ENCODE measurements around the gene TM4SF5.

TM4SF5 gene, protein sequence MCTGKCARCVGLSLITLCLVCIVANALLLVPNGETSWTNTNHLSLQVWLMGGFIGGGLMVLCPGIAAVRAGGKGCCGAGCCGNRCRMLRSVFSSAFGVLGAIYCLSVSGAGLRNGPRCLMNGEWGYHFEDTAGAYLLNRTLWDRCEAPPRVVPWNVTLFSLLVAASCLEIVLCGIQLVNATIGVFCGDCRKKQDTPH

DNA sequence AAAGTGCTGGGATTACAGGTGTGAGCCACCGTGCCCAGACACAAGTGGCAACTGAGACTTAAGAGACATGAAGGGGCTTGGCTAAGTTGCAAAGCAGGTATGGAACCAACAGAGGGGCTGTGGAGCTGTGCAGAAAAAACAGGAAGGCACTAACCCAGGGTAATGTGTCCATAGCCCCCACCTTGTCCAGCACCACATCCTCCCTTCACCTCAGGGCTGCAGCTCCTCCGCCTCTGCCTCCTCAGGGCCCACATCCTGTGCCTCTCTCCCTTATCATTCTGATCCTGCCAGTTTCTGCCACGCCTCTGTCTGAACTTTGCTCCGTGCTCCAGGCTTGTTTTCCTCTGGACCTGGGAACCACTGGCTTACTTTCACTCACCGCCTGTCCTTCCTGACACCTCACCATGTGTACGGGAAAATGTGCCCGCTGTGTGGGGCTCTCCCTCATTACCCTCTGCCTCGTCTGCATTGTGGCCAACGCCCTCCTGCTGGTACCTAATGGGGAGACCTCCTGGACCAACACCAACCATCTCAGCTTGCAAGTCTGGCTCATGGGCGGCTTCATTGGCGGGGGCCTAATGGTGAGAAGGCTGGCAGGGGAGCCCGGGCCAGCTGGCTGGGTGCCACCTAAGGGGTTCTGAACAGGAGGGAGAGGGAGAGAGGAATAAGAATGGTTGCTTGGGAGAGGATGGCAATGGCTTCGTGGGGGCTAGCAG is at the start of gene TM4SF5:
TSS of gene TM4SF5 (plus strand) at position 368 of the 716 bp plus-strand sequence. CDS start at position 405, 37 bp downstream.
- H3K27ac ChIP-seq = no peak within 1 kb of the TSS
- TF ChIP-seq, protein P1, sequence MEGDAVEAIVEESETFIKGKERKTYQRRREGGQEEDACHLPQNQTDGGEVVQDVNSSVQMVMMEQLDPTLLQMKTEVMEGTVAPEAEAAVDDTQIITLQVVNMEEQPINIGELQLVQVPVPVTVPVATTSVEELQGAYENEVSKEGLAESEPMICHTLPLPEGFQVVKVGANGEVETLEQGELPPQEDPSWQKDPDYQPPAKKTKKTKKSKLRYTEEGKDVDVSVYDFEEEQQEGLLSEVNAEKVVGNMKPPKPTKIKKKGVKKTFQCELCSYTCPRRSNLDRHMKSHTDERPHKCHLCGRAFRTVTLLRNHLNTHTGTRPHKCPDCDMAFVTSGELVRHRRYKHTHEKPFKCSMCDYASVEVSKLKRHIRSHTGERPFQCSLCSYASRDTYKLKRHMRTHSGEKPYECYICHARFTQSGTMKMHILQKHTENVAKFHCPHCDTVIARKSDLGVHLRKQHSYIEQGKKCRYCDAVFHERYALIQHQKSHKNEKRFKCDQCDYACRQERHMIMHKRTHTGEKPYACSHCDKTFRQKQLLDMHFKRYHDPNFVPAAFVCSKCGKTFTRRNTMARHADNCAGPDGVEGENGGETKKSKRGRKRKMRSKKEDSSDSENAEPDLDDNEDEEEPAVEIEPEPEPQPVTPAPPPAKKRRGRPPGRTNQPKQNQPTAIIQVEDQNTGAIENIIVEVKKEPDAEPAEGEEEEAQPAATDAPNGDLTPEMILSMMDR (conservative IDR thresholded peaks at IDR 0.05) = no peak

DNA sequence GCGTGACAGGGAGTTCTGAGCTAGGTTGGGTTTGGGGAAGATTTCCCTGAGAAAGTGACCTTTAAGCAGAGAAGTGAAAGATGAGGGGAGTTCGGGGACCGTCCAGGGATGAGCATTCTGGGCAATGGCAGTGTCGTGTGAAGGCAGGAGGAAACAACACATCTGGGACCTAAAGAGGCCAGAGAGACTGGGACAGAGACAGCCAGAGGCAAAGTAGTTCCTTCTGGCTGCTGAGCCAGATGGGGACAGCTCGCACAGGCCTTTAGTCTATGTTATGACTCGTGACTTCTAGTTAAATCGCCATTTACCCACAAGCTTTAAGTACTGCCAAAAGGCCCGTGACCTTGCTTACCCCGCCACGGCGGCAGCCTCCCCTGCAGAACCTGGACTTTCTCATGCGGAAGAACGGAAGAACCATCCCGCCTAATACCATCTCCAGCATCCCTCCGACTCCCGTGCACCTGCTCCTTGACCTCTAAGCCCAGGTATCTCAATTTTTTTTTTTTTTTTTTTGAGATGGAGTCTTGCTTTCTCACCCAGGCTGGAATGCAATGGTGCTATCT is 48.9 kb upstream of the TM4SF5 start:
- TF ChIP-seq, protein P1 (conservative IDR thresholded peaks at IDR 0.05) = no peak
- no peak for TF ChIP-seq ZFX (IDR thresholded peaks at IDR 0.05)
- H3K27ac ChIP-seq = peak overlapping the region; percentile 83

DNA sequence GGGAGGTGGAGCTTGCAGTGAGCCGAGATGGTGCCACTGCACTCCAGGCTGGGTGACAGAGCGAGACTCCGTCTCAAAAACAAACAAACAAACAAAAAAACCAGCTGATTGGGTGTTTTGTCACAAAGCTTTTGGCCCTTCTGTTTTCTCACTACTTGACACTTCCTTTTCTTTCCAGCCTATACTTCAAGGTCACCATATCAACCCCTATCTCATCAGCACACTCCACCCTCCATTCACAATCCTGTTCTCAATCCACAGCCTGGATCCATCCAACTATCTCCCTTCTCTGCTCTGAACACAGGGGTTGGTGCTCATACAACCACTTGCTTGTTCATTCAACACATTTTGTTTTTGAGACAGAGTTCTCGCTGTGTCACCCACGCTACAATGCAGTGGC is 47.0 kb upstream of the TM4SF5 start:
- TF ChIP-seq ZFX (IDR thresholded peaks at IDR 0.05) = no peak
- TF ChIP-seq, protein P1 (conservative IDR thresholded peaks at IDR 0.05) = no peak
- no peak overlapping the region for H3K27ac ChIP-seq

DNA sequence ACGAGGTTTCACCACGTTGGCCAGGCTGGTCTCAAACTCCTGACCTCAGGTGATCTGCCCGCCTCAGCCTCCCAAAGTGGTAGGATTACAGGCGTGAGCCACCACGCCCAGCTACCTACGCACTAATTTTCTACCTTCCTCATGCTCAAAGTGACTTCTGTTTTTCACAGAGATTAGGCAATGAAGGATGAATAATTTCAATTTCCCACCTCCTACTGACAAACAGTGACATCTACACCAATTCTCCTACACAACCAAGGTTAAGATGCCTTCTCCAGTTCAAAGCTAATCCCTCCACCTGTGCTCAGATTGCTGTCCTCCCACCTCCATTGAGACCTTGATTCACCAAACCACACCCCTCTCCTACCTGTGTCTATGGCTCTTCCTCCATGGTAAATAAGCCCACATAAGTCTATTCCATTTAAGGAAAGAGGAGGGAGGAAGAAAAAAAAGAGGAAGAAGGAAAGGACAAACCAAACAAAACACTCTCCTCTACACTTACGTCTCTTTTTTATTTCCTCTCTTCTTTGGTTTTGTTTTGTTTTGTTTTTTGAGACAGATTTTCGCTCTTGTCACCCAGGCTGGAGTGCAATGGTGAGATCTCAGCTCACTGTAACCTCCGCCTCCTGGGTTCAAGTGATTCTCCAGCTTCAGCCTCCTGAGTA is 45.9 kb upstream of the TM4SF5 start:
- TF ChIP-seq ZFX (IDR thresholded peaks at IDR 0.05) = no peak
- TF ChIP-seq, protein P1 (conservative IDR thresholded peaks at IDR 0.05) = no peak
- no peak overlapping the region for H3K27ac ChIP-seq

DNA sequence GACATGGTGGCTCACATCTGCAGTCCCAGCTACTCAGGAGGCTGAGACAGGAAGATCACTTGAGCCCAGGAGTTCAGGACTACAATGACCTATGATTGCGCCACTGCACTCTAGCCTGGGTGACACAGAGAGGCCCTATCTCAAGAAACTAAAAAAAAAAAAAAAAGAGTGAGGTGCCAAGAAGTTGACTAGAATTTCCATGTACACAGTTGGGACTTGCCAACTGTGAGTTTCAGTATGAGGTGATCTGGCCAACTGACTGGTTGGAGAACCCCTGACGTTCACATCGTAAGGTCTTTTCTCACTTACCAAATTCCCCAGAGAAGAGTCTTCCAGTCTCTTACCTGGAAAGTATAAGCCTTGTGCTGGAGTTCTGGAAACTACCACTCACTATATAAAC is 43.6 kb upstream of the TM4SF5 start:
- H3K27ac ChIP-seq = no peak overlapping the region
- TF ChIP-seq, protein P1 (conservative IDR thresholded peaks at IDR 0.05) = no peak
- TF ChIP-seq ZFX (IDR thresholded peaks at IDR 0.05) = no peak

DNA sequence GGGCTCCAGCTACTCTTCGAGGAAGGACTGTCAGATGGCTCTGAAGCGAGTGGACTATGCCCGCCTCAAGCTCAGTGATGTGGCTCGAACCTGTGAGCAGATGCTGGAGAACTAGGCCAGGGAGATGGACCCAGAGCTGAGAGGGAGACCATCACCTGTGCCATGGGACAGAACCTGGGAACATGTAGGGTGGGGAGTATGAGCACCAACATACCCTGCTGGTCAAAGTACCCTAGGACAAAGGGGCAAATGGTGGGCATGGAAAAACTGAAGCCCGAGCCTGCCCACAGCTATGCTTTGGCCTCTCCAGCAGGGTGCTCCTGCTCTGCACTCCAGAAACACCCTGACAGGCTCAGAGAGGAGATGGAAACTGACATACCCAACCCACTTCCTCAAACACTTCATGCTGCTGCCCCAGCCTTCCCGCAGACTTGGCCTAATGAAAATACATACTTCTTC is 38.6 kb upstream of the TM4SF5 start:
- H3K27ac ChIP-seq = no peak overlapping the region
- no peak for TF ChIP-seq ZFX (IDR thresholded peaks at IDR 0.05)
- TF ChIP-seq, protein P1 (conservative IDR thresholded peaks at IDR 0.05) = no peak

All from C4-2B (cell line).